BJ (cell line): ENCODE results near the gene MVB12B. TPM values are rescaled to one million over a fixed set of nuclear protein-coding genes. Genes with fewer than 3 reads are reported as not detected.

Experiments
- CTCF ChIA-PET: fragments of 350-600 bp; formaldehyde crosslinking; extraction: SDS; loops from one replicate; lab custom pipeline; 2021; ENCODE audit warnings: antibody characterized with exemption, inconsistent platforms; lab: Yijun Ruan, JAX
- POLR2A ChIA-PET: fragments of 300-600 bp; sonication (Branson Sonifier 250); formaldehyde crosslinking; extraction: SDS; loops from one replicate; lab custom pipeline; 2021; ENCODE audit warnings: antibody characterized with exemption; lab: Charles Lee
- DNase-seq: peaks from one replicate; pipeline ENCODE4 v3.0.0-alpha.2; 2011; ENCODE audit warnings: low read depth
- H3K27me3 ChIP-seq: 2 replicates; pipeline ENCODE4 v1.6.0; 2011; ENCODE audit warnings: low read length; ENCODE audit not compliant: control insufficient read depth, insufficient read depth
- H3K36me3 ChIP-seq: 2 replicates; pipeline ENCODE4 v1.5.1; 2011; ENCODE audit warnings: low read length; ENCODE audit not compliant: control insufficient read depth, insufficient read depth
- H3K4me3 ChIP-seq: 2 replicates; pipeline ENCODE4 v1.5.1; 2011; ENCODE audit warnings: low read depth, mild to moderate bottlenecking, control low read depth, low read length
- polyA plus RNA-seq: library from polyadenylated mRNA; depleted of rRNA; stranded (reverse); fragments of >200 nt; gene quantifications from 2 replicates; pipeline ENCODE4 v1.2.3, GENCODE V29; 2011
- TF ChIP-seq, protein P1 (sequence below): IDR thresholded peaks from 2 replicates; pipeline ENCODE4 v1.5.1; 2011; ENCODE audit warnings: low read depth, mild to moderate bottlenecking, control low read depth, inconsistent platforms, low read length, moderate library complexity; ENCODE audit not compliant: insufficient read depth

The MVB12B gene
- polyA plus RNA-seq, 1 experiment: 2.7 TPM

DNA sequence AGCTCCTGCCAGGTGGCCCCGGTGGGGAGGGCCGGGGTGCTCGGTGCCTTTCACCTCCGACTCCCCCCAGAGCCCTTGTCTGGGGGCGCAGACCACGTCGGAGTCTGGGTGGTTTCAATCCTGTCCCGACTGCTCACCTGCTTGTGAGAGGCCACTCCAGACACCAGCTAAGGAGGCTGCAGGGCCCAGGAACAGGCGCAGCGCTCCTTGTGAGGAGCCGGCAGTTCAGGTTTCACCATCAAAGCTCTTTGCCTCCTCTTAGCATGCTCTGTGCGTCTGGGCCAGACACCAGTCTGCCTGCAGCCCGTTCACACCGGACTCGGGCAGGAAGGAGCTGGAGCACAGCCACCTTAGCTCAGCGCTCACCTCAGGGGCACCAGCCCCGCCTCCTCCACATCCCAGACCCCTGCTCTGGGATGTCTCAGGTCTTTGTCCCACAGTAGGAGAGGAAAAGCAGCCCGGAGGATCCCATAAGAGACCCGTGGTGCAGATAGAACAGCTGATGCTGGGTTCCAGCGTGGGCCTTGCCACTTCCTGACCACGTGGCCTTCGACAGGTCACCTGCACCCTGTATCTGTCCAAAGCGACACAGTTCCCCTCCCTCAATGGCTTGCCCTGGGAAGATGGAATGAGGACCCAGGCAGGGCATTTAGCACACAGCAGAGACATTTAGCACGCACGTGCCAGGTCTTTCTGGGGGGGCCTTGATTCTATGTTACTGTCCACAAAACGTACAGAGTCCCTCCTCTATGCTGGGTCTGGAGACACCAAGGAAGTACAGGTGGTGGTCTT is 180.9 kb downstream of the MVB12B start:
- Histone ChIP-seq H3K36me3 (no peaks in the 10 kb centered on the region; the same call in 1 of the 2 replicates), H3K27me3 (peaks cover 3% of the 10 kb centered on the region; the same call in 1 of the 2 replicates), H3K4me3 (no peak overlapping the region)
- no peak for DNase-seq
- ChIA-PET CTCF (interaction anchor here (1.2 to 12.1 kb wide), 4 partner anchors 7 to 50 kb away, joined by 4 to 137 read pairs (median 8); no protein-coding TSS in a partner anchor), POLR2A (no interaction called here)
- TF ChIP-seq, protein P1, sequence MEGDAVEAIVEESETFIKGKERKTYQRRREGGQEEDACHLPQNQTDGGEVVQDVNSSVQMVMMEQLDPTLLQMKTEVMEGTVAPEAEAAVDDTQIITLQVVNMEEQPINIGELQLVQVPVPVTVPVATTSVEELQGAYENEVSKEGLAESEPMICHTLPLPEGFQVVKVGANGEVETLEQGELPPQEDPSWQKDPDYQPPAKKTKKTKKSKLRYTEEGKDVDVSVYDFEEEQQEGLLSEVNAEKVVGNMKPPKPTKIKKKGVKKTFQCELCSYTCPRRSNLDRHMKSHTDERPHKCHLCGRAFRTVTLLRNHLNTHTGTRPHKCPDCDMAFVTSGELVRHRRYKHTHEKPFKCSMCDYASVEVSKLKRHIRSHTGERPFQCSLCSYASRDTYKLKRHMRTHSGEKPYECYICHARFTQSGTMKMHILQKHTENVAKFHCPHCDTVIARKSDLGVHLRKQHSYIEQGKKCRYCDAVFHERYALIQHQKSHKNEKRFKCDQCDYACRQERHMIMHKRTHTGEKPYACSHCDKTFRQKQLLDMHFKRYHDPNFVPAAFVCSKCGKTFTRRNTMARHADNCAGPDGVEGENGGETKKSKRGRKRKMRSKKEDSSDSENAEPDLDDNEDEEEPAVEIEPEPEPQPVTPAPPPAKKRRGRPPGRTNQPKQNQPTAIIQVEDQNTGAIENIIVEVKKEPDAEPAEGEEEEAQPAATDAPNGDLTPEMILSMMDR: no peak

DNA sequence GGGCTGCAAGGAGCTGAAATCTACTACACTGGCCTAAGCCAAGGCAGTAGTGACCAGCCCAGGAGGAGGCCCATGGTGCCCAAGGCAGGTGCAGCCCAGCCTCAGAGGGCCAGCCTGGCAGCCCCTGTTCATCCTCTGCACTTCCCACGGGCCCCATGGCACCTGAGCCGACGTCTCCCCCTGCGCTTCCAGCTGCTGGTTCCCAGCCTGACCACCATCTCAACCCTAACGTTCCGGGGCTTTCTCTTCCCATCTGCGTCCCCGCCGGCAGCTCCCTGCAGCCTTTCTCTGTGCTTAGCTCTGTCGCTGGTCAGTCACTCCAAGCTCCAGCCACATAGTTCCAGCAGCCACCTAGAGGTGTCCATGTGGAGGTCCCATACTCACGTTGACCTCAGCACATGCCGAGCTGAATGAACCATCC is 181.6 kb downstream of the MVB12B start:
- Histone ChIP-seq H3K36me3 (no peaks in the 10 kb centered on the region; the same call in 1 of the 2 replicates), H3K27me3 (peaks cover 3% of the 10 kb centered on the region; the same call in 1 of the 2 replicates), H3K4me3 (no peak overlapping the region)
- TF ChIP-seq, protein P1: no peak
- ChIA-PET CTCF (interaction anchor here (1.2 to 12.1 kb wide), 4 partner anchors 8 to 50 kb away, joined by 4 to 137 read pairs (median 8); no protein-coding TSS in a partner anchor), POLR2A (no interaction called here)
- DNase-seq: no peak

DNA sequence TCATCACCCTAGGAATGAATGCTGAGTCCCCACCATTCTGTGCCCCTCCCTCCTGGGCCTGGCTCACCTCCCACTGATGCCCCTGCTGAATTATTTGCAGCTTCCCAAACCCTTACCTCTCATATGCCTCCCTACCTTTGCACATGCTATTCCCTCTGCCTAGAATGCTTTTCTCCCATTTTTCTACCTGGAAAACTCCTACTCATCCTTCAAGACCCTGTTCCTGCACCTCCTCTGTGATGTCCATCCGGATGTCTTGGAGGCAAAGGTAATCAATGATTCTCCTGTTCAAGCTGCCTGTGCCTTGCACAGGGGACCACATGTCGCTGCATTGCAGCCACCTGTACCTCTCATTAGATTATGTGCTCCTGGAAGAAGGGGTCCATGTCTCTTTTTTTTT is 182.3 kb downstream of the MVB12B start:
- Histone ChIP-seq H3K36me3 (no peaks in the 10 kb centered on the region), H3K27me3 (peaks cover 3% of the 10 kb centered on the region; the same call in 1 of the 2 replicates), H3K4me3 (no peak overlapping the region)
- TF ChIP-seq, protein P1: no peak
- ChIA-PET POLR2A (no interaction called here), CTCF (interaction anchor here (1.2 to 12.1 kb wide), 3 partner anchors 8 to 48 kb away, joined by 4 to 137 read pairs (median 8); no protein-coding TSS in a partner anchor)
- DNase-seq: no peak

DNA sequence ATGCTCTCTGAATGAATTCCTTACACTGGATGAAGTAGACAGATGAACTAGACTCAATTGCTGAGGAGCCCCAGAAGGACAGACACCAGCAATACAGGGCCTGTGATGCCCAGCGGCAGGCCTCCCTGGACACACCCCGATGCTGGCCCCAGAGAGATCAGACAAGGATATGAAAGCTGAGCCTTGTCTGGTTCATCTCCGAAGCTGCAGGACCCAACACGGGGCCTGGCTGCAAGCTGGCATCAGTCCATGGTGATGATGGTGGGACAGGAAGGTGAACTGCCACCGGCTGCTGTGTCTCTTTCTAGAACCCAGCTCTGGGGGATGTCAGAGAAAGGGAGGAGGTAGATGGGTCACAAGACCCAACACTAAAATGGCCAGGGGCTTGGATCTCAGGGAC is 183.1 kb downstream of the MVB12B start:
- H3K27me3 ChIP-seq: peaks cover 3% of the 10 kb centered on the region; the same call in 1 of the 2 replicates
- CTCF ChIA-PET: interaction anchor here (1.1 to 12.1 kb wide), 4 partner anchors 9 to 54 kb away, joined by 3 to 137 read pairs (median 8); no protein-coding TSS in a partner anchor
- DNase-seq: no peak
- H3K36me3 ChIP-seq: no peaks in the 10 kb centered on the region
- H3K4me3 ChIP-seq: no peak overlapping the region
- POLR2A ChIA-PET: no interaction called here
- TF ChIP-seq, protein P1: no peak

DNA sequence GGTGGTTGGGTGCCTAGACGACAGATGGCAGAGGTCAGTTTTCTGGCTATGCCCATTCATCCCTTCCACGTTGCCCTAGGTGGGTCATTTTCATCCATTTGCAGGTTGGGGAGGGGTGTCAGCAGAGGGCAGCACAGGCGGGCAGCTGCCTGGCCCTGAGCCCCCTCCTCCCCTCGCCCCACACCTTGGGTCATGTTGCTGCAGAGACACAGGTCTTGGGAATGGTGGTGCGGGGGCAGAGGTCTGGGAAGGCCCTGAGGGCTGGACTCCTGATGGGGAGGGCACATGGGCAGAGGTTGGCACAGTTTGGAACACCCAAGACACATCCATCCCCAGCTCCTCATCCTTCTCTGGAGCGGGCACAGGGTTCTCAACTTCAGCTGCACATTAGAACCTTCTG is 183.9 kb downstream of the MVB12B start:
- TF ChIP-seq, protein P1: no peak
- Histone ChIP-seq H3K27me3 (peaks cover 3% of the 10 kb centered on the region; the same call in 1 of the 2 replicates), H3K36me3 (no peaks in the 10 kb centered on the region), H3K4me3 (no peak overlapping the region)
- ChIA-PET CTCF (interaction anchor here (1.1 to 12.1 kb wide), 5 partner anchors 10 to 47 kb away, joined by 3 to 137 read pairs (median 9); no protein-coding TSS in a partner anchor), POLR2A (no interaction called here)
- no peak for DNase-seq
